K562 (cell line): ENCODE results near the gene BRCA1. TPM values are rescaled to one million over a fixed set of nuclear protein-coding genes. Genes with fewer than 3 reads are reported as not detected.

Source experiments
- ATAC-seq: fragments of 200-7000 bp; cut with Tn5 transposase; 3 replicates; pipeline ENCODE4 v1.9.1; 2020; ENCODE audit warnings: moderate library complexity
- BruUV-seq: library from RNA; stranded (reverse); fragments of 400-500 nt; replicated peaks from 2 replicates; lab custom pipeline; 2021; lab: Mats Ljungman, UMichigan
- CTCF ChIA-PET: fragments of 300-600 bp; formaldehyde crosslinking; extraction: SDS; loops from one replicate; lab custom pipeline; 2021; ENCODE audit warnings: low intra/inter-chr PET ratio; lab: Yijun Ruan, JAX
- POLR2A ChIA-PET: fragments of 300-600, 350-650 bp; sonication (Branson Sonifier 250); formaldehyde crosslinking; extraction: SDS; loops from one replicate; lab custom pipeline; 2021; ENCODE audit warnings: antibody characterized with exemption, inconsistent platforms; lab: Yijun Ruan, JAX
- DNase-seq, 4 experiments: peaks; one replicate each; pipeline versions ENCODE4 v3.0.0 to v3.0.0-alpha.2; 2011 to 2018; ENCODE audit warnings: low spot score in 3 of 4, mixed read lengths in 3 of 4; ENCODE audit errors: extremely low read depth in 1 of 4
- FAIRE-seq: peaks from 2 replicates; lab custom pipeline; 2011; peaks lifted over from hg19 to GRCh38; lab: Jason Lieb, UNC
- H2AFZ ChIP-seq: 2 replicates; pipeline ENCODE4 v1.6.0; 2011; ENCODE audit warnings: low read depth, low read length, control low read depth, inconsistent platforms
- H3K27ac ChIP-seq: fragments of 200-600 bp; 3 replicates; pipeline ENCODE4 v1.8.0; 2011; ENCODE audit warnings: low read depth, mild to moderate bottlenecking, control low read depth, inconsistent platforms, low read length, moderate library complexity, mixed read lengths; ENCODE audit errors: extremely low read depth
- H3K27me3 ChIP-seq, 2 experiments: fragments of 300-600 bp in 1 of 2; 2 replicates in 1 of 2; 3 replicates in 1 of 2; pipeline versions ENCODE4 v1.6.0 to v1.8.0; 2011; ENCODE audit warnings: inconsistent platforms in 2 of 2, low read length in 2 of 2, mild to moderate bottlenecking in 1 of 2, mixed read lengths in 1 of 2, moderate library complexity in 1 of 2; ENCODE audit not compliant: control insufficient read depth in 2 of 2, insufficient read depth in 2 of 2
- H3K36me3 ChIP-seq: fragments of 300-600 bp; 3 replicates; pipeline ENCODE4 v1.8.0; 2011; ENCODE audit warnings: mild to moderate bottlenecking, low read length, inconsistent platforms; ENCODE audit not compliant: control insufficient read depth, insufficient read depth
- H3K4me1 ChIP-seq, 2 experiments: fragments of 200-600 bp in 1 of 2; replicated peaks in 1 of 2; 2 replicates in 1 of 2; 3 replicates in 1 of 2; pipeline versions ENCODE4 v1.5.1 to v1.8.0; 2011; ENCODE audit warnings: inconsistent platforms in 2 of 2, low read length in 2 of 2, mild to moderate bottlenecking in 1 of 2, mixed read lengths in 1 of 2, moderate library complexity in 1 of 2; ENCODE audit not compliant: control insufficient read depth in 2 of 2, insufficient read depth in 2 of 2
- H3K4me2 ChIP-seq: 2 replicates; pipeline ENCODE4 v1.6.1; 2011; ENCODE audit warnings: low read length, control low read depth, inconsistent platforms, mixed read lengths; ENCODE audit not compliant: insufficient read depth
- H3K4me3 ChIP-seq: fragments of 200-600 bp; sonication (generic), shearing (Covaris generic); 2 replicates; pipeline ENCODE4 v1.5.1; 2016; ENCODE audit warnings: control low read depth, inconsistent platforms
- H3K79me2 ChIP-seq: fragments of 200-600 bp; 3 replicates; pipeline ENCODE4 v1.8.0; 2011; ENCODE audit warnings: low read length, inconsistent platforms; ENCODE audit not compliant: control insufficient read depth, insufficient read depth
- H3K9ac ChIP-seq, 2 experiments: 2 replicates each; pipeline versions ENCODE4 v1.6.0 to v1.6.1; 2011; ENCODE audit warnings: low read depth in 2 of 2, low read length in 2 of 2, control low read depth in 1 of 2, inconsistent platforms in 1 of 2, mild to moderate bottlenecking in 1 of 2, mixed read lengths in 1 of 2; ENCODE audit not compliant: insufficient read depth in 1 of 2
- H3K9me1 ChIP-seq: one replicate; pipeline ENCODE4 v1.6.0; 2011; ENCODE audit warnings: inconsistent platforms, mild to moderate bottlenecking, low read length, moderate library complexity; ENCODE audit not compliant: control insufficient read depth, insufficient read depth
- H3K9me3 ChIP-seq: replicated peaks from 2 replicates; pipeline ENCODE4 v1.5.1; 2011; ENCODE audit warnings: low read depth, low read length, inconsistent platforms; ENCODE audit not compliant: control insufficient read depth, insufficient read depth
- H4K20me1 ChIP-seq: replicated peaks from 2 replicates; pipeline ENCODE4 v1.6.1; 2011; ENCODE audit warnings: low read length, inconsistent platforms, mixed read lengths; ENCODE audit not compliant: control insufficient read depth, insufficient read depth
- ATF1 ChIP-seq, 2 experiments: fragments of 450-650 bp in 1 of 2; IDR thresholded peaks; 2 replicates each; pipeline ENCODE4 v1.6.1; 2016; ENCODE audit warnings: missing compliant biosample characterization in 1 of 2, missing genetic modification characterization in 1 of 2
- BRCA1 ChIP-seq, 2 experiments: fragments of 450-650 bp in 1 of 2; sonication (generic) in 1 of 2; formaldehyde crosslinking in 1 of 2; IDR thresholded peaks; 2 replicates each; pipeline versions ENCODE4 v1.5.0 to v1.6.1; 2017 to 2020; ENCODE audit warnings: mild to moderate bottlenecking in 1 of 2, missing genetic modification reagents in 1 of 2
- CREM ChIP-seq: IDR thresholded peaks from 2 replicates; pipeline ENCODE4 v1.6.1; 2014; ENCODE audit warnings: antibody characterized with exemption, low read depth
- E2F6 ChIP-seq, 2 experiments: IDR thresholded peaks; 2 replicates each; pipeline ENCODE4 v1.6.1; 2011; ENCODE audit warnings: borderline replicate concordance in 1 of 2, control low read depth in 1 of 2, low read depth in 1 of 2, low read length in 1 of 2, mild to moderate bottlenecking in 1 of 2, mixed read lengths in 1 of 2, moderate library complexity in 1 of 2; ENCODE audit not compliant: insufficient read depth in 1 of 2, insufficient read length in 1 of 2, poor library complexity in 1 of 2, severe bottlenecking in 1 of 2; ENCODE audit errors: extremely low read depth in 1 of 2
- GTF2F1 ChIP-seq: IDR thresholded peaks from 2 replicates; pipeline ENCODE4 v1.6.1; 2011; ENCODE audit warnings: low read depth, low read length, improper control_type of control experiment
- GTF3C2 ChIP-seq: IDR thresholded peaks from 3 replicates; pipeline ENCODE4 v1.6.1; 2011; ENCODE audit warnings: borderline replicate concordance, mild to moderate bottlenecking, moderate library complexity; ENCODE audit not compliant: insufficient read length; ENCODE audit errors: extremely low read depth
- HDAC3 ChIP-seq: fragments of 450-650 bp; IDR thresholded peaks from 2 replicates; pipeline ENCODE4 v1.6.1; 2018; ENCODE audit warnings: borderline replicate concordance, mild to moderate bottlenecking, moderate library complexity; ENCODE audit not compliant: partially characterized antibody
- POLR2G ChIP-seq: fragments of 200-400 bp; formaldehyde crosslinking; IDR thresholded peaks from 2 replicates; pipeline ENCODE4 v1.6.1; 2017; ENCODE audit warnings: low read depth, mild to moderate bottlenecking, antibody characterized with exemption, low read length, moderate library complexity
- RBFOX2 ChIP-seq: fragments of 200-400 bp; formaldehyde crosslinking; IDR thresholded peaks from 2 replicates; pipeline ENCODE4 v1.6.1; 2017; ENCODE audit warnings: low read depth, mild to moderate bottlenecking, low read length, moderate library complexity
- SAP30 ChIP-seq: fragments of 200-600 bp; sonication (generic); IDR thresholded peaks from 2 replicates; pipeline ENCODE4 v1.6.1; 2012; ENCODE audit warnings: borderline replicate concordance, low read depth, mild to moderate bottlenecking, moderate library complexity, low read length, control low read depth, inconsistent platforms; ENCODE audit not compliant: insufficient read depth, poor library complexity, severe bottlenecking
- ZBTB33 ChIP-seq: sonication (generic); formaldehyde crosslinking; IDR thresholded peaks from 2 replicates; pipeline ENCODE4 v1.8.1; 2023; ENCODE audit warnings: mild to moderate bottlenecking, missing genetic modification reagents
- ZNF511 ChIP-seq: sonication (generic); formaldehyde crosslinking; IDR thresholded peaks from 2 replicates; pipeline ENCODE4 v1.8.0; 2022; ENCODE audit warnings: mild to moderate bottlenecking, missing genetic modification reagents
- WGBS: fragments of 100-300 bp; shearing (Covaris generic); methylation state at CpG from one replicate; pipeline ENCODE4 v1.1.6; 2016; ENCODE audit warnings: low coverage, mixed read lengths; ENCODE audit not compliant: insufficient coverage; ENCODE audit errors: missing lambda C conversion rate; 5-methylcytosine and 5-hydroxymethylcytosine counted together
- in situ Hi-C: fragments of 300-500 bp; cut with MboI; formaldehyde crosslinking; loops from 4 replicates; pipeline ENCODE4 v1.15.0; 2018; ENCODE audit warnings: inconsistent platforms, mixed read lengths
- intact Hi-C: fragments of 100-400 bp; cut with micrococcal nuclease; formaldehyde crosslinking; loops from 2 replicates; pipeline ENCODE4 v1.14.2; 2022
- polyA plus RNA-seq, 8 experiments: library from polyadenylated mRNA; depleted of rRNA in 4 of 8; stranded (reverse) in 5 of 8; unstranded in 3 of 8; fragments of >200 nt; fragmentation: Nextera tagmentation in 2 of 8; fragmentation: Illumina TruSeq in 1 of 8; extraction: Ambion mirVana in 2 of 8; extraction: Trizol in 1 of 8; gene quantifications; 2 replicates each; pipeline versions ENCODE4 v1.2.1 to v1.2.3, GENCODE V29; 2011 to 2014; ENCODE audit warnings: inconsistent platforms in 1 of 8, missing spikeins in 1 of 8
- total RNA-seq, 7 experiments: library from RNA; depleted of rRNA in 6 of 7; stranded (reverse); fragments of >200 nt in 6 of 7; fragmentation: Illumina TruSeq in 2 of 7; extraction: Trizol in 2 of 7; gene quantifications; 2 replicates each; pipeline versions ENCODE4 v1.2.1 to v1.2.3, GENCODE V29; 2011 to 2021; ENCODE audit warnings: low replicate concordance in 1 of 7

The BRCA1 gene
- total and polyA plus RNA-seq, 9 of the 15 experiments (the other 6 are each of a cell fraction or from before 2014, with no cell fraction given), result 25.9 to 95.3 (median 62.3) TPM

GRCh38 chr17:43134774-43135453 lies 9.8 kb upstream of the BRCA1 start:
- DNase-seq (no peak), FAIRE-seq (no peak), ATAC-seq (peak; percentile 48)
- in situ Hi-C loops, result no loop called here
- Histone ChIP-seq H3K79me2 (no peaks in the 10 kb centered on the region; the same call in 2 of the 3 replicates), H3K4me3 (no peak overlapping the region), H3K27me3 (no peaks in the 10 kb centered on the region), H2AFZ (no peak overlapping the region), H3K4me2 (no peak overlapping the region), H3K4me1 (peaks cover 0 to 3% of the 10 kb centered on the region in 2 experiments; a peak in 2 of 5 replicates), H3K9me3 (no peaks in the 10 kb centered on the region; the same call in 1 of the 2 replicates), H3K36me3 (peaks cover 34% of the 10 kb centered on the region; the same call in 2 of the 3 replicates), H4K20me1 (no peaks in the 10 kb centered on the region), H3K27ac (no peak overlapping the region), H3K9ac (0 out of 4 replicates have a peak overlapping the region, but pooled peaks of 1 of the 2 experiments have one; percentile 36), H3K9me1 (no peaks in the 10 kb centered on the region)
- WGBS, result 95% methylated on average over 24 of the region's 25 CpGs
- intact Hi-C loops, result no loop called here
- ChIA-PET POLR2A (interaction anchor here (1.1 kb wide), 1 partner anchor 10 kb away, joined by 6 read pairs; the partner anchor contains the start of gene BRCA1), CTCF (no interaction called here)
- no TSS peak for BruUV-seq
- no peak for TF ChIP-seq HDAC3
- TF ChIP-seq GTF3C2, result no peak
- TF ChIP-seq E2F6 (IDR thresholded peaks at IDR 0.05; ENCODE audit: borderline replicate concordance in 1 of 2, extremely low read depth in 1 of 2, insufficient read depth in 1 of 2, insufficient read length in 1 of 2, low read depth in 1 of 2, low read length in 1 of 2, poor library complexity in 1 of 2, severe bottlenecking in 1 of 2), result no peak
- no peak for TF ChIP-seq CREM
- TF ChIP-seq ATF1 (CRISPR knock-in tag; IDR thresholded peaks at IDR 0.05), result no peak
- TF ChIP-seq ATF1 (tag; IDR thresholded peaks at IDR 0.05), result no peak
- TF ChIP-seq RBFOX2, result peak; percentile 65
- no peak for TF ChIP-seq BRCA1 (IDR thresholded peaks at IDR 0.05)
- no peak for TF ChIP-seq BRCA1 (CRISPR knock-in tag; IDR thresholded peaks at IDR 0.05)
- no peak for TF ChIP-seq ZNF511 (CRISPR knock-in tag)
- no peak for TF ChIP-seq GTF2F1
- no peak for TF ChIP-seq SAP30
- TF ChIP-seq ZBTB33 (CRISPR knock-in tag), result peak; percentile 83
- TF ChIP-seq POLR2G, result peak; percentile 59; the same call in 1 of the 2 replicates
- TF ChIP-seq, all 486 proteins: peak for 3
